Adrenal gland (tissue), 5 donors: ENCODE results near the gene RASA3.

Source experiments
- CTCF ChIP-seq, 6 experiments: fragments of 450-650 bp in 4 of 6; fragments of 200-600 bp in 2 of 6; sonication (generic) in 1 of 6; IDR thresholded peaks; 1 replicate in 5 of 6; 2 replicates in 1 of 6; pipeline versions ENCODE4 v1.5.1 to v1.8.0; 2016 to 2021; ENCODE audit warnings: antibody characterized with exemption in 6 of 6, mild to moderate bottlenecking in 2 of 6, moderate library complexity in 1 of 6
- POLR2A ChIP-seq, 2 donors: fragments of 450-650 bp; IDR thresholded peaks; one replicate each; pipeline ENCODE4 v1.6.1; 2017; ENCODE audit warnings: antibody characterized with exemption in 2 of 2, mild to moderate bottlenecking in 2 of 2, moderate library complexity in 1 of 2
- donor health status: DM: no; HTN: no; CAD: no.

DNA sequence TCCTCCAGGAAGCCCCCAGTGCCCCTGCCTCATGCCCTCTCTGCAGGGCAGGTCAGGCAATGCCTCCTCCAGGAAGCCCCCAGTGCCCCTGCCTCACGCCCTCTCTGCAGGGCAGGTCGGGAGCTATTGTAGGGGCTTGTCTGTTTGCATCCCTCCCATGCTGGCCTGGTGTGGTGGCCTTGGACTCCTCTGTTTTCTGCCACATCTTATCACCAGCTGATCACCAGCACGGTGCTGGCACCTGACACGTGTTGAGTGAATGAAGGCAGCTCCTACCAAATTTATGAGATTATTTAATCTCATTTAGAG, 107.1 kb downstream of the RASA3 start:
- TF ChIP-seq POLR2A (IDR thresholded peaks at IDR 0.05) (no peak), CTCF (IDR thresholded peaks at IDR 0.05) (no peak)
